Endothelial cell (in vitro differentiated cells): Measurements from ENCODE around the gene SLMAP. TPM values are rescaled to one million over a fixed set of nuclear protein-coding genes. Genes with fewer than 3 reads are reported as not detected.

ENCODE experiments used
- DNase-seq: peaks from one replicate; pipeline ENCODE4 v3.0.0; 2021; ENCODE audit warnings: low spot score
- H3K27ac Mint-ChIP-seq: one replicate; pipeline ENCODE4 v1.8.0; 2021; ENCODE audit warnings: mixed read lengths, inconsistent platforms; ENCODE audit not compliant: unreplicated experiment
- H3K27me3 Mint-ChIP-seq: one replicate; pipeline ENCODE4 v1.8.0; 2021; ENCODE audit warnings: mild to moderate bottlenecking, moderate library complexity, mixed read lengths, inconsistent platforms; ENCODE audit not compliant: unreplicated experiment
- H3K36me3 Mint-ChIP-seq: one replicate; pipeline ENCODE4 v1.8.0; 2021; ENCODE audit warnings: mild to moderate bottlenecking, low read depth, mixed read lengths, inconsistent platforms; ENCODE audit not compliant: unreplicated experiment
- H3K4me1 Mint-ChIP-seq: one replicate; pipeline ENCODE4 v1.8.0; 2021; ENCODE audit warnings: mild to moderate bottlenecking, mixed read lengths, inconsistent platforms; ENCODE audit not compliant: unreplicated experiment
- H3K4me3 Mint-ChIP-seq: one replicate; pipeline ENCODE4 v1.8.0; 2021; ENCODE audit warnings: mild to moderate bottlenecking, mixed read lengths, inconsistent platforms; ENCODE audit not compliant: unreplicated experiment
- H3K9me3 Mint-ChIP-seq: one replicate; pipeline ENCODE4 v1.8.0; 2021; ENCODE audit warnings: mixed read lengths, inconsistent platforms; ENCODE audit not compliant: unreplicated experiment
- CTCF ChIP-seq: fragments of 200-600 bp; sonication (generic); IDR thresholded peaks from one replicate; pipeline ENCODE4 v1.5.0; 2021; ENCODE audit warnings: antibody characterized with exemption; ENCODE audit not compliant: unreplicated experiment
- total RNA-seq: library from RNA; stranded (reverse); fragmentation: NEBNext Ultra II Directional; extraction: Animal tissue kit (Norgen Biotek cat#: 25700); gene quantifications from one replicate; pipeline ENCODE4 v1.2.1, GENCODE V29; 2021; ENCODE audit not compliant: unreplicated experiment

The SLMAP gene
- total RNA-seq, 1 donor from 2014 or later = 45.7 TPM

- no peak for TF ChIP-seq CTCF
- Mint-ChIP-seq H3K4me1 (peaks cover 11% of the 10 kb centered on the region), H3K27ac (no peak overlapping the region), H3K4me3 (no peak overlapping the region), H3K9me3 (no peaks in the 10 kb centered on the region), H3K36me3 (no peaks in the 10 kb centered on the region), H3K27me3 (no peaks in the 10 kb centered on the region)
- no peak for DNase-seq
These were observed 65.7 kb downstream of the SLMAP start for GRCh38 chr3:57821765-57822164.

GRCh38 chr3:57822686-57823085, 66.6 kb downstream of the SLMAP start:
- no peak for DNase-seq
- no peaks in the 10 kb centered on the region for H3K36me3 Mint-ChIP-seq
- TF ChIP-seq CTCF = no peak
- H3K4me1 Mint-ChIP-seq = peaks cover 15% of the 10 kb centered on the region
- no peaks in the 10 kb centered on the region for H3K9me3 Mint-ChIP-seq
- no peak overlapping the region for H3K4me3 Mint-ChIP-seq
- H3K27me3 Mint-ChIP-seq = no peaks in the 10 kb centered on the region
- no peak overlapping the region for H3K27ac Mint-ChIP-seq

- Mint-ChIP-seq H3K9me3 (no peaks in the 10 kb centered on the region), H3K4me1 (peaks cover 15% of the 10 kb centered on the region), H3K27me3 (no peaks in the 10 kb centered on the region), H3K36me3 (no peaks in the 10 kb centered on the region), H3K4me3 (no peak overlapping the region), H3K27ac (no peak overlapping the region)
- TF ChIP-seq CTCF = no peak
- DNase-seq = no peak
These were observed 69.0 kb downstream of the SLMAP start for GRCh38 chr3:57825116-57825515.

GRCh38 chr3:57826245-57826951, 70.3 kb downstream of the SLMAP start:
- Mint-ChIP-seq H3K4me3 (no peak overlapping the region), H3K27me3 (no peaks in the 10 kb centered on the region), H3K36me3 (no peaks in the 10 kb centered on the region), H3K4me1 (peaks cover 15% of the 10 kb centered on the region), H3K9me3 (no peaks in the 10 kb centered on the region), H3K27ac (no peak overlapping the region)
- no peak for DNase-seq
- TF ChIP-seq CTCF = no peak

GRCh38 chr3:57826952-57827723, 71.0 kb downstream of the SLMAP start:
- no peak for TF ChIP-seq CTCF
- Mint-ChIP-seq H3K27ac (no peak overlapping the region), H3K9me3 (no peaks in the 10 kb centered on the region)

More at GRCh38 chr3:57826952-57827723, 71.0 kb downstream of the SLMAP start:
- peaks cover 15% of the 10 kb centered on the region for H3K4me1 Mint-ChIP-seq
- H3K4me3 Mint-ChIP-seq = no peak overlapping the region
- no peaks in the 10 kb centered on the region for H3K27me3 Mint-ChIP-seq
- no peak for DNase-seq
- H3K36me3 Mint-ChIP-seq = no peaks in the 10 kb centered on the region
